Activated gamma-delta T cell treated with anti-CD3 and anti-CD28 coated beads, Interleukin-2, amount 50 U/mL, for 16 hours (primary cell): ENCODE data around the gene CORO7.

ENCODE experiments used
- DNase-seq: peaks from one replicate; pipeline ENCODE4 v3.0.0-alpha.2; 2020; ENCODE audit warnings: low read depth

The CORO7 gene

GRCh38 chr16:4384509-4384942 is 31.9 kb downstream of the CORO7 start:
- DNase-seq = no peak

GRCh38 chr16:4383591-4384444 is 32.6 kb downstream of the CORO7 start:
- DNase-seq = no peak

DNA sequence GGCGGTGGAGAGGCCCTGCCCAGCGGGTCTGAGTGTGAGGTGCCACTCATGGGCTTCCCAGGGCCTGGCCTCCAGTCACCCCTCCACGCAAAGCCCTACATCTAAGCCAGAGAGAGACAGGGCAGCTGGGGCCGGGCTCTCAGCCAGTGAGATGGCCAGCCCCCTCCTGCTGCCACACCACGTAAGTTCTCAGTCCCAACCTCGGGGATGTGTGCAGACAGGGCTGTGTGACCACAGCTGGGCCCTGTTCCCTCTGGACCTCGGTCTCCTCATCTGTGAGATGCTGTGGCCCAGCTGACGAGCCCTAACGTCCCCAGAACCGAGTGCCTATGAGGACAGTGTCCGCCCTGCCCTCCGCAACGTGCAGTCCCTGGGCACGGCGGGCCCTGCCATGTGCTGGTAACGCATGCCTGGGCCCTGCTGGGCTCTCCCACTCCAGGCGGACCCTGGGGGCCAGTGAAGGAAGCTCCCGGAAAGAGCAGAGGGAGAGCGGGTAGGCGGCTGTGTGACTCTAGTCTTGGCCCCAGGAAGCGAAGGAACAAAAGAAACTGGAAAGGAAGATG is 33.5 kb downstream of the CORO7 start:
- DNase-seq = no peak

GRCh38 chr16:4381935-4382794 is 34.2 kb downstream of the CORO7 start:
- no peak for DNase-seq

DNA sequence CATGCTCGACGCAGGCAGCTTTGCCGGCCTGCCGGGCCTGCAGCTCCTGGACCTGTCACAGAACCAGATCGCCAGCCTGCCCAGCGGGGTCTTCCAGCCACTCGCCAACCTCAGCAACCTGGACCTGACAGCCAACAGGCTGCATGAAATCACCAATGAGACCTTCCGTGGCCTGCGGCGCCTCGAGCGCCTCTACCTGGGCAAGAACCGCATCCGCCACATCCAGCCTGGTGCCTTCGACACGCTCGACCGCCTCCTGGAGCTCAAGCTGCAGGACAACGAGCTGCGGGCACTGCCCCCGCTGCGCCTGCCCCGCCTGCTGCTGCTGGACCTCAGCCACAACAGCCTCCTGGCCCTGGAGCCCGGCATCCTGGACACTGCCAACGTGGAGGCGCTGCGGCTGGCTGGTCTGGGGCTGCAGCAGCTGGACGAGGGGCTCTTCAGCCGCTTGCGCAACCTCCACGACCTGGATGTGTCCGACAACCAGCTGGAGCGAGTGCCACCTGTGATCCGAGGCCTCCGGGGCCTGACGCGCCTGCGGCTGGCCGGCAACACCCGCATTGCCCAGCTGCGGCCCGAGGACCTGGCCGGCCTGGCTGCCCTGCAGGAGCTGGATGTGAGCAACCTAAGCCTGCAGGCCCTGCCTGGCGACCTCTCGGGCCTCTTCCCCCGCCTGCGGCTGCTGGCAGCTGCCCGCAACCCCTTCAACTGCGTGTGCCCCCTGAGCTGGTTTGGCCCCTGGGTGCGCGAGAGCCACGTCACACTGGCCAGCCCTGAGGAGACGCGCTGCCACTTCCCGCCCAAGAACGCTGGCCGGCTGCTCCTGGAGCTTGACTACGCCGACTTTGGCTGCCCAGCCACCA is 35.1 kb downstream of the CORO7 start:
- DNase-seq = no peak

DNA sequence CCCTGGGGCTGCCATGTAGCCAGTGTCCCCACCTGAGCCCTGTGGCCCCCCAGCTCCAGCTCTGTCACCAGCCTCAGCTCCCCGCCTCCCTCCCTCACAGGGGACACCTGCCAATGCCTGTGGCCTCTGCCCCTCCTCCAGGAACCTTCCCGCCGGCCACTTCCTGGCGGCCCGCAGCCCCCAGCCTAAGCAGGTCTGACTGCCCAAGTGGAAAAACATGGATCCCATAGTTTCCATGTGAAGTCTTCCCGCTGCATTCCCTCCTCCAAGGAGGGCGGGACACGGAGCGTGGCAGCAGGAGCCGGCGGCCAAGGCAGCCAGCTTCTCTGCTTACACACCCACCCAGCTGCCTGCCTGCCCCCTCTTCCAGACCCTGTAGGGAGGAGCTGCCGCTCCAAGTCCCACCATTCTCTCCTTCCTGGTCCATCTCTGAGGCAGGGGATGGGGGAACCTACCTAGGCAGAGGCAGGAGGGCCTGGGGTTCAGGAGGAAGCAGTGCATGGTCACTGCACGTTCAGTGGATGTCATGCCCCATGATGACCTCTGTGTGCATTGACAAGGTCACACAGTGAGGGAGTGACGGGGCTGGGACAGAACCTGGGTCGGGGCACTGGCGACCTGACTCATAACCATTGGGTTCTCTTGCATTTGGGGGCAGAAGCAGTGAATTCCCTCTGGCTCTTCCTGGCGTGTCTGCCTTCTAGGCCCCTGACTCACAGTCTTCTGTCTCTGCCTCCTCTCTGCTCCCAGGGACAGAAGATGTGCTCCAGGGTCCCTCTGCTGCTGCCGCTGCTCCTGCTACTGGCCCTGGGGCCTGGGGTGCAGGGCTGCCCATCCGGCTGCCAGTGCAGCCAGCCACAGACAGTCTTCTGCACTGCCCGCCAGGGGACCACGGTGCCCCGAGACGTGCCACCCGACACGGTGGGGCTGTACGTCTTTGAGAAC is 36.0 kb downstream of the CORO7 start:
- no peak for DNase-seq

GRCh38 chr16:4378999-4379690 is 37.3 kb downstream of the CORO7 start:
- no peak for DNase-seq

DNA sequence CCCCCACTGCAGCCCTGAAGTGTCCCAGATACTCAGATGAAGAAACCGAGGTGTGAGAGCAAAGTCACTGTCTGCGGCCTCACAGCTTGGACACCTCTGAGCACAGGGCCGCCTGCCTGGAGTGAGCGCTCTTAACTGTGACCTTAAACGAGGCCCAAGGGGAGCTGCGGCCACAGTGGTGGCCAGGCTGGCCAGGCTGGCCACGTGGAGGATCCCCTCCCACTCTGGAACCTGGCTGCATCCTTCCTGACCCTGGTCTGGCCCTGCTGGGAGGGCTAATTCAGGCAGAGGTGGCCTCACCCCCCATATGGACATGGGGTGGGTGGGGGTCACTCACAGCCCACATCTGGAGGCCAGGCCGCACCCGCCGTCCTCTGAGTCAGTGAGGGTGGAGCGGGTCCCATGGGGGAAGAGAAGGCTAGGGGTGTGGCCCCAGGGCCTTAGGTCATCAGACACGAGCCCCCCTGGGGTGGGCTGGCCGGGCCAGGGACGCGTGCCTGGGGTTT is 38.2 kb downstream of the CORO7 start:
- no peak for DNase-seq

GRCh38 chr16:4377573-4378154 is 38.7 kb downstream of the CORO7 start:
- no peak for DNase-seq

- no peak for DNase-seq
Observed at GRCh38 chr16:4376893-4377572, 39.4 kb downstream of the CORO7 start.

DNA sequence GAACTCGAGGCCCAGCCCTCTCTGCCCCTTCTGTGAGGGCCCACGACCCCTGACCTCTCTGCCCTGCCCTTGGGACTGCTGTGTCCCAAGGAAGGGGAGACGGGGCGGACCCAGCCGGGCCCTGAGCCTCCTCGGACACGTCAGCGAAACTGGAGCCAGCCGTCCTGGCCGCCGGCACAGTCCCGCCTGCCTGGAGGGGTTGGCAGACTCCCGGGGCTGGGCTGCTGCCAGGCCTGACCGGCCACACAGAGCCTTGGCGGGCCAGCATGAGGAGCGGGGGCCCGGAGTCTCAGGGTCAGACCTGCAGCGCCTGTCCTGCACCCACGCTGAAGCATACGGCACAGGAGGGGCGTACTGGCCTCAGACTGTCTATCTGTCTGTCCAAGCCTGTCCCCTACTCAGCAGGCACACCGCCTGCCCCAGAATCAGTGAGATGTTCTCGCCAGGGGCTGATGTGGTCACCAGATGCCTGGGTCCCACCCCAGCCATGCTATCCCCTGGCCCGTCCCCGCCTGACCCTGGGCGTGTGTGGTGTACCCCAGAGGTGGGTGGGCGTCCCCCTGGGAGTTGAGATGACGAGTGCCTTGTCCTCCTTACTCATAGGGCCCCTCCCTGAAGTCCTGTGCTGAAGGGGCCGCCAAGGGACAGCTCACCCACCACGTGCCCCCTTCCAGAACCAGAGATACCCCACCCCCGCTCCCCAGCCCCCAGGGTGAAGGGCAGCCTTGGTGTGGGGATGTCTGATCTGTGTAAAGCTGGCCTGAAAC is 40.1 kb downstream of the CORO7 start:
- DNase-seq = no peak

GRCh38 chr16:4375717-4376116 is 40.7 kb downstream of the CORO7 start:
- no peak for DNase-seq

DNA sequence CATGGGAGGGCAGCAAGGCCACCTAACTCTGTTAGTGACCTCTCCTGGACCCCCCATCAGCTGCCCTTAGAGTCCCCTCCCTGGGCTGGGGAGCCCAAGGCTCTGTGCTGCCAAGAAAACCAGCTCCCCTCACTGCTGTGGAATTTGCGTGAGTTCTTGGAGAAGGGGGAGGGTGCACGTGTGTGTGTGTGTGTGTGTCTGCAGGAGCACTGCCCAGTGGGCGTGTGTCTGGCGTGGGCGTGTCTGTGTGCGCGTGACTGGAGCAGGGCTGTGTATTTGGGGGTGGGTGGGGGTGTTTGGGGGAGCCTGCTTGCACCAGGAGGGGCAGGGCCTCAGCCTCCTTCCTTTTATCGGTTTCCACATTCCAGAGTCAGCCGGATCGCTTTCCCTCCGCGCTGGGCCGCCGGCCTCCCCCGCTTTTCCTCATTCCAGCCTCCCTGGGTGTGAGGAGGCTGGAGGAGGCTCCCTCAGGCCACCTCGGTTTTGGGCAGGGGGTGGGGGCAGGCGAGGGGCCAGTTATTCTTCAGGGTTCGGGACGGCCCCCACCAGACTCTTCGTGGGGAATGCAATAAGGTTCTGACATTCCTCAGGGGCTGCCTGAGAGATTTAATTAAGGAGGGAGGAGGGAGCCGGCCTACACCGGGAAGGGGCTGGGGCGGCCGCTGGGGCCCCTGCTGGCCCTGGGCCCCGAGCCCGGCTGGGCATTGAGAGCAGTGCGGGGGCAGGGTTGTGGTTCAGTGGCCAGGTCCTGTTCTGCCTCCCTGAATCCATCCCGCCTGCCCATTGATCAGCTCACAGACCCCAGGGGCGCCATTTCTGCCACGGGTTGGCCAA is 42.3 kb downstream of the CORO7 start:
- DNase-seq = no peak

GRCh38 chr16:4373356-4373908 is 43.0 kb downstream of the CORO7 start:
- no peak for DNase-seq

GRCh38 chr16:4372578-4373355 is 43.6 kb downstream of the CORO7 start:
- DNase-seq = no peak

DNA sequence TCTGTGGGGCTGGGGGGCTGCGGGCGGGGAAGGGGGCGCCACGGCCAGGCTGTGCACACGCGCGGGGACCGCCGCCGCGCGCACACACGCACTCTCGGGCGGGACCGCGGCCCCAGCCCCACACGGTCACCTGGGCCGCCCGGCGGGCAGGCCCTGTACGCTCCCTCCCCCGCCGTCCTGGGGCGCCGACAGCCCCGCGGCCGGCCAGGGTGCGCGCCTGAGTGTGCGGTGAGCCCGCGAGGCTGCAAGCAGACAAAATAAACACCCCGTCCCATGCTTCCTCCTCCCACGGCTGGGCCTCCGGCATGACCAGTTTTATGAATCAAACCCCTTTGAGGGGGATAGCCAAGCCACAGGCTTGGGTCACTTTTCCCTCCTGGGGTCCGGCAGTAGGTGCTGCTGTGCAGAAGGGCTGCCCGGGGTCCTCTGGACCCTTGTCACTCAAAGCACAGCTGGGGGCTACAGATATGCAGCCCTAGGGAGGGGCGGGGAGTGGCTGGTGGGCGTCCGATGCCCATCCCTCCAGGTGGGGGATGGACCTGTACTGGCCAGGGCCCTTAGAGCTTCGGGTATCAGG is 44.3 kb downstream of the CORO7 start:
- no peak for DNase-seq
